SU-DHL-6 (cell line): ENCODE results near the gene ELL2.

Experiments used
- H2AFZ ChIP-seq: fragments of 200-600 bp; sonication (generic); 2 replicates; pipeline ENCODE4 v1.6.1; 2014; ENCODE audit warnings: low read depth, mild to moderate bottlenecking, moderate library complexity, mixed read lengths, antibody characterized with exemption, low read length; ENCODE audit not compliant: severe bottlenecking
- H3F3A ChIP-seq: fragments of 200-600 bp; shearing (Covaris generic); 2 replicates; pipeline ENCODE4 v1.6.0; 2016; ENCODE audit warnings: antibody characterized with exemption, mild to moderate bottlenecking; ENCODE audit not compliant: insufficient read depth
- H3K27ac ChIP-seq: fragments of 200-600 bp; sonication (generic); 2 replicates; pipeline ENCODE4 v1.5.1; 2016; ENCODE audit warnings: low read depth, mild to moderate bottlenecking, low read length, moderate library complexity, mixed read lengths
- H3K27me3 ChIP-seq: fragments of 200-600 bp; sonication (generic), shearing (Covaris generic); 2 replicates; pipeline ENCODE4 v1.6.0; 2014; ENCODE audit warnings: mild to moderate bottlenecking, low read length
- H3K36me3 ChIP-seq: fragments of 200-600 bp; sonication (generic); 2 replicates; pipeline ENCODE4 v1.6.1; 2014; ENCODE audit warnings: mild to moderate bottlenecking, low read length, mixed read lengths
- H3K4me2 ChIP-seq: fragments of 300-600, 200-600 bp; shearing (Covaris generic), sonication (generic); 2 replicates; pipeline ENCODE4 v1.6.0; 2014; ENCODE audit warnings: low read length, low read depth, mild to moderate bottlenecking; ENCODE audit not compliant: poor library complexity, severe bottlenecking
- H3K4me3 ChIP-seq: fragments of 200-600 bp; sonication (generic); 2 replicates; pipeline ENCODE4 v1.5.1; 2014; ENCODE audit warnings: antibody characterized with exemption, low read length, mild to moderate bottlenecking, mixed read lengths; ENCODE audit not compliant: insufficient read depth, poor library complexity, severe bottlenecking
- H3K79me2 ChIP-seq: fragments of 200-600 bp; sonication (generic); 2 replicates; pipeline ENCODE4 v1.6.1; 2014; ENCODE audit warnings: mild to moderate bottlenecking, low read length, moderate library complexity; ENCODE audit not compliant: insufficient read depth
- H3K9ac ChIP-seq: fragments of 200-600 bp; sonication (generic); 2 replicates; pipeline ENCODE4 v1.7.0; 2014; ENCODE audit warnings: mild to moderate bottlenecking, low read length
- H3K9me2 ChIP-seq: fragments of 200-600 bp; sonication (generic); replicated peaks from 2 replicates; pipeline ENCODE4 v1.6.1; 2014; ENCODE audit warnings: low read length; ENCODE audit not compliant: insufficient read depth
- H3K9me3 ChIP-seq: fragments of 200-600 bp; sonication (generic); 2 replicates; pipeline ENCODE4 v1.6.1; 2014; ENCODE audit warnings: low read length, mixed read lengths; ENCODE audit not compliant: insufficient read depth
- H4K20me1 ChIP-seq: fragments of 200-600 bp; sonication (generic); 2 replicates; pipeline ENCODE4 v1.6.1; 2014; ENCODE audit warnings: low read depth, mild to moderate bottlenecking, antibody characterized with exemption, low read length, moderate library complexity, mixed read lengths
- CTCF ChIP-seq: fragments of 200-600 bp; sonication (generic); IDR thresholded peaks from one replicate; pipeline ENCODE4 v1.5.1; 2017; ENCODE audit warnings: antibody characterized with exemption, mild to moderate bottlenecking, low read length, moderate library complexity; ENCODE audit not compliant: insufficient read depth, poor library complexity, severe bottlenecking
- EZH2phosphoT487 ChIP-seq: fragments of 200-600 bp; sonication (generic), shearing (Covaris generic); conservative IDR thresholded peaks from 2 replicates; pipeline ENCODE4 v1.6.1; 2018; ENCODE audit warnings: mild to moderate bottlenecking, antibody characterized with exemption, low read length, moderate library complexity, mixed read lengths

The ELL2 gene

GRCh38 chr5:96001262-96001661 lies 39.6 kb upstream of the ELL2 start:
- Histone ChIP-seq H3K27ac (no peak overlapping the region), H3F3A (no peaks in the 10 kb centered on the region), H3K4me2 (no peak overlapping the region), H3K9me2 (no peaks in the 10 kb centered on the region), H4K20me1 (no peaks in the 10 kb centered on the region), H3K79me2 (no peaks in the 10 kb centered on the region), H3K36me3 (no peaks in the 10 kb centered on the region), H3K9ac (no peak overlapping the region), H3K4me3 (no peak overlapping the region), H2AFZ (no peak overlapping the region), H3K27me3 (no peaks in the 10 kb centered on the region), H3K9me3 (no peaks in the 10 kb centered on the region)
- no peak for TF ChIP-seq CTCF
- no peak for TF ChIP-seq EZH2phosphoT487

- Histone ChIP-seq H3K9me3 (no peaks in the 10 kb centered on the region), H3K27ac (no peak overlapping the region), H3F3A (no peaks in the 10 kb centered on the region), H3K36me3 (no peaks in the 10 kb centered on the region), H3K79me2 (no peaks in the 10 kb centered on the region), H3K4me3 (no peak overlapping the region), H3K4me2 (no peak overlapping the region), H2AFZ (no peak overlapping the region), H4K20me1 (no peaks in the 10 kb centered on the region), H3K27me3 (no peaks in the 10 kb centered on the region), H3K9me2 (no peaks in the 10 kb centered on the region), H3K9ac (no peak overlapping the region)
- TF ChIP-seq CTCF (no peak), EZH2phosphoT487 (no peak)
Observed at GRCh38 chr5:96000308-96000707, 38.7 kb upstream of the ELL2 start.

- TF ChIP-seq EZH2phosphoT487: no peak
- no peak for TF ChIP-seq CTCF
- H3K4me3 ChIP-seq: no peak overlapping the region
- no peaks in the 10 kb centered on the region for H3K27me3 ChIP-seq
- no peaks in the 10 kb centered on the region for H3K36me3 ChIP-seq
- H3K27ac ChIP-seq: no peak overlapping the region
- H3K9me2 ChIP-seq: no peaks in the 10 kb centered on the region
- no peak overlapping the region for H3K9ac ChIP-seq
- no peak overlapping the region for H2AFZ ChIP-seq
- H3K9me3 ChIP-seq: no peaks in the 10 kb centered on the region
- H3K79me2 ChIP-seq: no peaks in the 10 kb centered on the region
- no peaks in the 10 kb centered on the region for H3F3A ChIP-seq
- H3K4me2 ChIP-seq: no peak overlapping the region
- H4K20me1 ChIP-seq: no peaks in the 10 kb centered on the region
Observed at GRCh38 chr5:95996904-95997723, 35.5 kb upstream of the ELL2 start.
